ENCODE measurements around the gene CACNA2D4. TPM values are rescaled to one million over a fixed set of nuclear protein-coding genes. Genes with fewer than 3 reads are reported as not detected.

CACNA2D4 gene
- total RNA-seq, 1 donor from 2014 or later, result not detected

- no peak for DNase-seq
- Mint-ChIP-seq H3K9me3 (ENCODE audit: unreplicated experiment) (peaks cover 8% of the 10 kb centered on the region), H3K4me1 (ENCODE audit: low read depth, unreplicated experiment) (no peaks in the 10 kb centered on the region), H3K4me3 (ENCODE audit: unreplicated experiment) (no peak overlapping the region), H3K27ac (ENCODE audit: unreplicated experiment) (no peak overlapping the region), H3K36me3 (ENCODE audit: unreplicated experiment) (peaks cover 31% of the 10 kb centered on the region), H3K27me3 (ENCODE audit: unreplicated experiment) (peaks cover 6% of the 10 kb centered on the region)
- TF ChIP-seq, protein P1, sequence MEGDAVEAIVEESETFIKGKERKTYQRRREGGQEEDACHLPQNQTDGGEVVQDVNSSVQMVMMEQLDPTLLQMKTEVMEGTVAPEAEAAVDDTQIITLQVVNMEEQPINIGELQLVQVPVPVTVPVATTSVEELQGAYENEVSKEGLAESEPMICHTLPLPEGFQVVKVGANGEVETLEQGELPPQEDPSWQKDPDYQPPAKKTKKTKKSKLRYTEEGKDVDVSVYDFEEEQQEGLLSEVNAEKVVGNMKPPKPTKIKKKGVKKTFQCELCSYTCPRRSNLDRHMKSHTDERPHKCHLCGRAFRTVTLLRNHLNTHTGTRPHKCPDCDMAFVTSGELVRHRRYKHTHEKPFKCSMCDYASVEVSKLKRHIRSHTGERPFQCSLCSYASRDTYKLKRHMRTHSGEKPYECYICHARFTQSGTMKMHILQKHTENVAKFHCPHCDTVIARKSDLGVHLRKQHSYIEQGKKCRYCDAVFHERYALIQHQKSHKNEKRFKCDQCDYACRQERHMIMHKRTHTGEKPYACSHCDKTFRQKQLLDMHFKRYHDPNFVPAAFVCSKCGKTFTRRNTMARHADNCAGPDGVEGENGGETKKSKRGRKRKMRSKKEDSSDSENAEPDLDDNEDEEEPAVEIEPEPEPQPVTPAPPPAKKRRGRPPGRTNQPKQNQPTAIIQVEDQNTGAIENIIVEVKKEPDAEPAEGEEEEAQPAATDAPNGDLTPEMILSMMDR (IDR thresholded peaks at IDR 0.05; ENCODE audit: partially characterized antibody, unreplicated experiment), result no peak
Measured at GRCh38 chr12:1857086-1857485, 61.4 kb downstream of the CACNA2D4 start.

DNA sequence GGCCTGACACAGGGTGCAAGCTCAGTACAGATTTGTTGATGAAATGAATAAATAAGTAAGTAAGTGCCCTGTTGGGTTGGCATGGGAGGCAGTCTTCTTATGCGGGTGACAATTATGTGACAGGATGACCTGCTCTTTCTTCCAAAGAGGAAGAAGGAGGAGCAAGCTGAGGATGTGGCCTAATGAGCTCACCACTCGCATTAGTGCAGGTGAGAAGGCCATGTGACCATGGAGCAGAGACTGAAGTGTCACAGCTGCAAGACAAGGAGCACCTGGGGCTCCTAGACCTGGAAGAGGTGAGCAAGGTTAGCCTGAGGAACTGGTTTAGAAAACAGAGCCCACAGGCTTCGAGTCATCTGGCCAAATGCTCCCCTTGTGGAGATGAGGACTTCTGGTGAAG lies 63.2 kb downstream of the CACNA2D4 start:
- Mint-ChIP-seq H3K27ac (ENCODE audit: unreplicated experiment) (no peak overlapping the region), H3K9me3 (ENCODE audit: unreplicated experiment) (peaks cover 8% of the 10 kb centered on the region), H3K27me3 (ENCODE audit: unreplicated experiment) (peaks cover 6% of the 10 kb centered on the region), H3K36me3 (ENCODE audit: unreplicated experiment) (peaks cover 27% of the 10 kb centered on the region), H3K4me3 (ENCODE audit: unreplicated experiment) (no peak overlapping the region), H3K4me1 (ENCODE audit: low read depth, unreplicated experiment) (no peaks in the 10 kb centered on the region)
- no peak for DNase-seq
- TF ChIP-seq, protein P1 (IDR thresholded peaks at IDR 0.05; ENCODE audit: partially characterized antibody, unreplicated experiment), result no peak

DNA sequence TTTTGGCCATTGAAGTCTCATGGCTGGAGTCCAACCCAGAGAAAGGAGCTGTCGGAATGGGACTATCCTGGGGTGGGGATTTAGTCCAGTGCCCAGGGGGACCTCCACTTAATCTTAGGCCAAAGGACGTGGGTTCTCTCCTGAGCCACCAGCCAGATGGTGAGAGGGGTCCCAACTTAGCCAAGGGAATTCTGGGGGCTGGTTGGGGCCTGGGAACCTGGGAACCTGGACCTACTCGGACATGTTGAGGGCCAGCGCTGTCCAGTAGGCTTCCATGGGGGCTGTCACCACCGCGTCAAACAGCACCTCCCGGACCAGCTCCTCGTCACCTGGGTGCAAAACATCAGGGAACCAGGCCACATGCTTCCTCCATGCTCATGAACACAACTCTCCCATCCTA lies 64.7 kb downstream of the CACNA2D4 start:
- H3K27ac Mint-ChIP-seq (ENCODE audit: unreplicated experiment), result no peak overlapping the region

GRCh38 chr12:1852076-1852475 lies 66.4 kb downstream of the CACNA2D4 start:
- H3K4me3 Mint-ChIP-seq (ENCODE audit: unreplicated experiment), result no peak overlapping the region
- H3K27ac Mint-ChIP-seq (ENCODE audit: unreplicated experiment), result no peak overlapping the region
- peaks cover 7% of the 10 kb centered on the region for H3K27me3 Mint-ChIP-seq (ENCODE audit: unreplicated experiment)
- H3K4me1 Mint-ChIP-seq (ENCODE audit: low read depth, unreplicated experiment), result peaks cover 5% of the 10 kb centered on the region
- DNase-seq, result no peak
- peaks cover 23% of the 10 kb centered on the region for H3K36me3 Mint-ChIP-seq (ENCODE audit: unreplicated experiment)
- TF ChIP-seq, protein P1 (IDR thresholded peaks at IDR 0.05; ENCODE audit: partially characterized antibody, unreplicated experiment), result no peak
- peaks cover 8% of the 10 kb centered on the region for H3K9me3 Mint-ChIP-seq (ENCODE audit: unreplicated experiment)

More for the DNA sequence above, 64.7 kb downstream of the CACNA2D4 start:
- peaks cover 6% of the 10 kb centered on the region for H3K27me3 Mint-ChIP-seq (ENCODE audit: unreplicated experiment)
- DNase-seq, result peak; percentile 1
- H3K4me1 Mint-ChIP-seq (ENCODE audit: low read depth, unreplicated experiment), result no peaks in the 10 kb centered on the region
- TF ChIP-seq, protein P1 (IDR thresholded peaks at IDR 0.05; ENCODE audit: partially characterized antibody, unreplicated experiment), result no peak
- no peak overlapping the region for H3K4me3 Mint-ChIP-seq (ENCODE audit: unreplicated experiment)
- H3K9me3 Mint-ChIP-seq (ENCODE audit: unreplicated experiment), result peaks cover 8% of the 10 kb centered on the region
- peaks cover 27% of the 10 kb centered on the region for H3K36me3 Mint-ChIP-seq (ENCODE audit: unreplicated experiment)

GRCh38 chr12:1851151-1851701 lies 67.2 kb downstream of the CACNA2D4 start:
- H3K9me3 Mint-ChIP-seq (ENCODE audit: unreplicated experiment), result peaks cover 8% of the 10 kb centered on the region
- DNase-seq, result no peak
- H3K27me3 Mint-ChIP-seq (ENCODE audit: unreplicated experiment), result peaks cover 7% of the 10 kb centered on the region
- H3K36me3 Mint-ChIP-seq (ENCODE audit: unreplicated experiment), result peaks cover 19% of the 10 kb centered on the region
- no peak overlapping the region for H3K27ac Mint-ChIP-seq (ENCODE audit: unreplicated experiment)
- H3K4me1 Mint-ChIP-seq (ENCODE audit: low read depth, unreplicated experiment), result peaks cover 5% of the 10 kb centered on the region
- no peak overlapping the region for H3K4me3 Mint-ChIP-seq (ENCODE audit: unreplicated experiment)
- TF ChIP-seq, protein P1 (IDR thresholded peaks at IDR 0.05; ENCODE audit: partially characterized antibody, unreplicated experiment), result no peak
